Eye (tissue), 1 donor: Measurements from ENCODE around the gene SLC2A13.
"Not testable (repeated sequence)": the region's sequence is repeated elsewhere in the genome, so short reads cannot be mapped to it uniquely, and the experiment has no call there.

Experiments
- DNase-seq: peaks from one replicate; pipeline ENCODE4 v3.0.0-alpha.2; 2015

Gene SLC2A13

DNA sequence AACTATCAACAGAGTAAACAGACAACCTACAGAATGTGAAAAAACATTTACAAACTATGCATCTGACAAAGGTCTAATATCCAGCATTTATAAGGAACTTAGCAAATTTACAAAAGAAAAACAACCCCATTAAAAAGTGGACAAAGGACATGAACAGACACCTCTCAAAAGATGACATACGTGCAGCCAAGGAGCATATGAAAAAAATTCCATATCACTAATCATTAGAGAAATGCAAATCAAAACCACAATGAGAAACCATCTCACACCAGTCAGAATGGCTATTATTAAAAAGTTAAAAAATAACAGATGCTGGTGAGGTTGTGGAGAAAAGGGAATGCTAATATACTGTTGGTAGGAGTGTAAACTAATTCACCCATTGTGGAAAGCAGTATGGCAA is 257.7 kb downstream of the SLC2A13 start:
- not testable (repeated sequence) for DNase-seq

- no peak for DNase-seq
Measured at GRCh38 chr12:39846971-39847650, 258.8 kb downstream of the SLC2A13 start.

GRCh38 chr12:39846304-39846703 is 259.6 kb downstream of the SLC2A13 start:
- no peak for DNase-seq

- no peak for DNase-seq
Measured at GRCh38 chr12:39840422-39840821, 265.5 kb downstream of the SLC2A13 start.

- DNase-seq, result no peak
Measured at GRCh38 chr12:39839072-39839471, 266.8 kb downstream of the SLC2A13 start.

DNA sequence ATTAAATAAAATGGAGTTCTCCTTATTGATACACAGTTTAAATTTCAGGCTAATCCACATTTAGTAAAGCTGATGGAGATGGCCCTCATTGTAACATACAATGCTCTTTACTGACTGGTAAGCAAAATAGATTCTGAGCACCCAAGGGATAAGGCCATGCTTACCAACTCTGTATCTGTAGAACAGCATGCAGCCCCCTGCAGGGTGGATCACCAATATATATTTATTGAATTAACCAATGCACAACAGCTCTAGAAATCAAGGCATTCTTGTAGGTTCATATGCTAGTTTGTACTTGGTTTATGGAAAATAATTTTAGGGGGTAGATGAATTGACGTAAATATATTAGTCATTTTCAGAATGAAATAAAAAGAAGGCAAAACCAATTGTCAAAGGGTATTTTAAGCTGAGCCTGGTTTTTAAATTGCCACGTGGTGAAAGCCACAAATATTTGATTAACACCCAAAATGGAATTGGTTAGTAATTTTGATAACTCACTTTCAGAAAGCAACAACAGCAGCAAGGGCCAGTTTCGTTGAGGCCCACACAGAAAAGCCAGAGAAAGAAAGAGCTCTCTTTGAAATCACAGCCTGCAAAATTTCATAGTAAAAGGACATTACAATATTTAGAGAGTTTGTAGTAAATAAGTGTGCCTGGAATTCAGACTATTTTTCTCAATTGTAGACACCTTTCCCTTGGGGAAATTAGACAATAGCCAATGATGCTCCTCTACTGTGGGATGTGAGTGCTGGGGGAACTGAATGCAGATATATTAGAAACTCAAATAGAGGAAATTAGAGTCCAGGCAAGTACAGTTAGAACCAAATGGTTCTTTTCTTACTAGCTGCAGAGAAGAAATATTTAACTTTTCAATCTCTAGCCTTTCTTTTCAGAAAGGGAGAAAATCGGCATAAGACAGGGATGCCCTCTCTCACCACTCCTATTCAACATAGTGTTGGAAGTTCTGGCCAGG is 270.1 kb downstream of the SLC2A13 start:
- DNase-seq, result no peak

GRCh38 chr12:39831587-39832315 is 274.1 kb downstream of the SLC2A13 start:
- DNase-seq, result no peak

GRCh38 chr12:39830852-39831520 is 274.9 kb downstream of the SLC2A13 start:
- DNase-seq, result no peak

DNA sequence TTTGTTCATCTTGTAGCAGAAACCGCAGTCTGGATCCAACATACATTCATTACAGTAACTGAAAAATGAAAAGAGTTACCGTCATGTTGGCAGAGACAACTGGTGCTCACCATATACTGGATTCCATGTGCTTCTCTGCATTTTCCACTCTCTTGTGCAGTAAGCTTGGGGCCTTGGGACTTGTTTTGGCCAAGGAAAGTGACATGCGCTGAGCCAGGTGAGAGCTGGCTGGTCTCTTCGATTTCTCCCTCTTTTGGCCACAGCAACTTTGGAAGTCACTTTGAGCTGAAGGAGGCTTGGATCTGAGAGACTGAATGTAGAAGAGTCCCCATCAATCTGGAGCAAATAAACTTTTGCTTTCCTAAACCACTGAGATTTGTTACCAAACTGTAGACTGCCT is 275.7 kb downstream of the SLC2A13 start:
- no peak for DNase-seq

- DNase-seq, result no peak
Measured at GRCh38 chr12:39824505-39825212, 281.2 kb downstream of the SLC2A13 start.

DNA sequence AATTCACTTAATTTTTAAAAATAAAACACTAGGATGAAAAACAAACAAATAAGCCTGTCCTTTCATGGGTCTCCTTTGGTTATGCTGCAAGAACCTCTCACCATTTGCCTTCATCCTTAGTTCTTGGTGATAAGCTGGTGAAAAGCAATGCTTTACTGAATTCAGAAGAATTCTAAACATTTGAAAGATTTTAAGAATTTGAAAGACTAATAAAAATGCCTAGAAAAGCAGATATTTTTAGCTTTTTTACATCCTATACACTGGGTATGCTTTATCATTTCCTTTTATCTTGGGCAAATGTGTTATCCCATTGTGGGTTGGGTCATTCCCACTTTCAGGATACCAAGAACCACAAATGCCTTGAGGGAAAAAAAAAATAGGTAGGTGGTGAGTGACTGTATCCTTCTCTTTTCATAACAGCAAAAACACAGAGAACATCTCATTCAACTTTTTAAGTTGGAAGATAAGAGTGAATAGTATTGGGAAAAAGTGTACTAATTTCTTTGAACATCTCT is 289.2 kb downstream of the SLC2A13 start:
- DNase-seq, result no peak

DNA sequence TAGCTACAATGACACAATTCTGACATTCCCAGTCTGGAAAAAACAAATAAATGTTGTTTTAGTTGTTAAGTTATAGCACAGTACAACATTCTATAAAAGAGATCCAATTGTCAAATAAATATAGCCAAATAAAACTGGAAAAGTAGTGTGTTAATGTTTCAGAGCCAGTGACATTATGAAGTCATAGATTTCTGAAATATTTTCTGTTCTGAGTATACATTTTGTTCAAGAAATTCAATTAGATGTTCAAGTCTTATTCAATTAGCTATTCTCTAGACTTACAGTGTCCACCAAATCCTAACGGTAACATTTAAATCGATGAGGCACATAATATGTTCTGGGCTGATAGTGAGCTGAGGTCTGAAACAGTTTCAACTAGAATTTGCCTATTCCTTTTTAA is 290.1 kb downstream of the SLC2A13 start:
- no peak for DNase-seq

- DNase-seq, result no peak
Measured at GRCh38 chr12:39814626-39815025, 291.3 kb downstream of the SLC2A13 start.

GRCh38 chr12:39813776-39814175 is 292.1 kb downstream of the SLC2A13 start:
- DNase-seq, result no peak

DNA sequence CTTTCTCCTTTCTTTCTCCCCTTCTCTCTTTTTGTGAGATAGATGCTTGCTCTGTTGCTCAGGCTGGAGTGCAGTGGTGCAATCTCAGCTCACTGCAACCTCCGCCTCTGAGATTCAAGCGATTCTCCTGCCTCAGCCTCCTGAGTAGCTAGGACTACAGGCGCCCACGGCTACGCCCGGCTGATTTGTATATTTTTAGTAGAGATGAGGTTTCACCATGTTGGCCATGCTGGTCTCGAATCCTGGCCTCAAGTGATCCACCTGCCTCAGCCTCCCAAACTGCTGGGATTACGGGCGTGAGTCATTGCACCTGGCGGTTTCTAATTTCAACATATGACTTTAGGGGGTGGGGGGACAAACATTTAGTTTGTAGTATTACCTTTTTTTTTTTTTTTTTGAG is 293.4 kb downstream of the SLC2A13 start:
- not testable (repeated sequence) for DNase-seq

GRCh38 chr12:39807043-39807442 is 298.8 kb downstream of the SLC2A13 start:
- DNase-seq, result no peak

DNA sequence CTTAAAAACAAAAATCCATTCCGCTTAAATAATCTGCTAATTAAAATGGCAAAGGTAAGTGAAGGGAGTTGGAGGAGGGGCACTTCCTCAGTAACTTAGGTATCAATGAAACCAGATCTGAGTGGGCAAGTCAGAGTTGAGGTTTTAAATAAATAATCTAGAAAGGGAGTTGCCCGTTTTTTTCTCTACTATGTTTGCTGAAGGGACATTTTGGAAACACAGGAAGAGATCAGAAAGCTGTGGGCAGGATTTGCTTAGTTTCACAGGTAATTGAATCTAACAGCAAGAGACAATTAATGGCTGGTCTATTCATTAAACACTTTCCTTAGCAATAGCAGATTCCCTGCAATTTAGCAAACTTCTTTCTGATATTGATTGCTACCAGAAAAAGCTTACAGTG is 300.2 kb downstream of the SLC2A13 start:
- DNase-seq, result no peak

DNA sequence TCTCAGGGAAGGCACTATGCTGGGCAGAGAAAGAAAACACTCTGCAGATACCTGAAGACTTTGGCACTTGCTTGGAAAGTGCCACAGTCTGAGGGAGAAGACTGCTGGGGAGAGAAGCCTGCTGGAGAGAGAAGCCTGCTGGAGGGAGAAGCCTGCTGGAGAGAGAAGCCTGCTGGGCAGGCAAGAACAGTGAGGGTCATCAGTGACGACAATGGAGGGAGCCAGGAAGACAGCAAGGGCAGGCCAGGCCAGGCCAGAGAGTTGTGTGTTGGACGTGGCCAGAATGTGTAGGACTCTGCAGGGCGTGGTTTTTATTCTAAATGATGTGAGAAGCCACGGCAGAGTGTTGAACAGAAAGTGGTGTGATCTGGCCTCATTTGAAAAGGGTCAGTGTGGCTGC is 301.0 kb downstream of the SLC2A13 start:
- no peak for DNase-seq

GRCh38 chr12:39804479-39804878 is 301.4 kb downstream of the SLC2A13 start:
- no peak for DNase-seq

DNA sequence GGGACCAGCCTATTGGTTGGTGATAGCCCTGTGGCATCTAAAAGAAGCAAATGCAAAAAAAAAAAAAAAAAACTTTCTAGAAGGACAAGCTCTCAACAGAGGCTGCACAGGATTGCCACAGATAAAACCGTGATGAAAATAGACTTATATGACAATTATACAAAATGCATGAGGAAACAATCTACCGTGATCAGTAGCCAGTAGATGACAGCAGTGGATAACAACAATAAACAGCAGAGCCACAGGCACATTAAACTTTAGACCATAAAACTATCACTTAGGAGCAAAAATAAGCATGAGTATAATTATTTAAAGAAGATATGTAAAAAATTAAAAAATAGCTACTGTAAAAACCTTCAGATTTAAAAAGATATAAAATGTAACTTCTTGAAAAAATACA is 302.7 kb downstream of the SLC2A13 start:
- no peak for DNase-seq

DNA sequence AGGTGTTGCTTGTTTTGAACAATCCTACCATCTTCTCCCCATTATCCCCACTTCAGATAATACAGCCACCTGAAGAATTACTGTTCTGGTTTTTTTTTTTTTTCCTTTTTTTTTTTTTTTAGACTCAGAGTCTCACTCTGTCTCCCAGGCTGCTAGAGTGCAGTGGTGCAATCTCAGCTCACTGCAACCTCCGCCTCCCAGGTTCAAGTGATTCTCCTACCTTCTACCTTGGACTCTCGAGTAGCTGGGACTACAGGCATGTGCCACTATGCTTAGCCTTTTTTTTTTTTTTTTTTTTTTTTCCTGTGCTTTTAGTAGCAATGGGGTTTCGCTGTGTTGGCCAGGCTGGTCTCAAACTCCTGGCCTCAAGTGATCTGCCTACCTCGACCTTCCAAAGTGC is 306.9 kb downstream of the SLC2A13 start:
- no peak for DNase-seq

DNA sequence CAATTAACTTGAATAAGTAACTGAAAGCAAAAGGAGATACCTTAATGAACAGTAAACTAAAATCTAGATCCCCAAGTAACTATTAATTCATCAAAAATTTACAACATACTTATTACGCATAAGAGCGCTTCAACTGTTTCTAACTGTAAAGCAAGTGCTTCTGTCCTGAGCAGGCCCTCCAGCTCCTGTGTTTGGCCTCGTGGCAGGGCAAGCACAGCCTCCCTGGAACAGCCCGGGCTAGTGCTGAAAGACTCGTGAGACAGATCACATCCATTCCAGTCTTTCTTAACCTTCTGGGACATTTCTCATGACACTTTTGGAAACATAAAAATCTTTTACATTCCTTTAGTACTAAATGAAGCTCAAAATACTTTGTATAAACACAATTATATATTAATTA is 307.5 kb downstream of the SLC2A13 start:
- no peak for DNase-seq
